Thyroid gland (tissue), 4 donors: ENCODE results near the gene LAMA4.

Source experiments
- POLR2A ChIP-seq, 2 donors: fragments of 450-650 bp; IDR thresholded peaks; one replicate each; pipeline ENCODE4 v1.6.1; 2017; ENCODE audit warnings: antibody characterized with exemption in 2 of 2, mild to moderate bottlenecking in 2 of 2, moderate library complexity in 1 of 2
- TF ChIP-seq, protein P1 (sequence below), 6 experiments: fragments of 200-600 bp in 3 of 6; fragments of 450-650 bp in 3 of 6; sonication (generic) in 3 of 6; IDR thresholded peaks; one replicate each; pipeline ENCODE4 v1.5.1; 2016 to 2019; ENCODE audit warnings: antibody characterized with exemption in 6 of 6, mild to moderate bottlenecking in 2 of 6, inconsistent platforms in 1 of 6, moderate library complexity in 1 of 6

- TF ChIP-seq, protein P1, sequence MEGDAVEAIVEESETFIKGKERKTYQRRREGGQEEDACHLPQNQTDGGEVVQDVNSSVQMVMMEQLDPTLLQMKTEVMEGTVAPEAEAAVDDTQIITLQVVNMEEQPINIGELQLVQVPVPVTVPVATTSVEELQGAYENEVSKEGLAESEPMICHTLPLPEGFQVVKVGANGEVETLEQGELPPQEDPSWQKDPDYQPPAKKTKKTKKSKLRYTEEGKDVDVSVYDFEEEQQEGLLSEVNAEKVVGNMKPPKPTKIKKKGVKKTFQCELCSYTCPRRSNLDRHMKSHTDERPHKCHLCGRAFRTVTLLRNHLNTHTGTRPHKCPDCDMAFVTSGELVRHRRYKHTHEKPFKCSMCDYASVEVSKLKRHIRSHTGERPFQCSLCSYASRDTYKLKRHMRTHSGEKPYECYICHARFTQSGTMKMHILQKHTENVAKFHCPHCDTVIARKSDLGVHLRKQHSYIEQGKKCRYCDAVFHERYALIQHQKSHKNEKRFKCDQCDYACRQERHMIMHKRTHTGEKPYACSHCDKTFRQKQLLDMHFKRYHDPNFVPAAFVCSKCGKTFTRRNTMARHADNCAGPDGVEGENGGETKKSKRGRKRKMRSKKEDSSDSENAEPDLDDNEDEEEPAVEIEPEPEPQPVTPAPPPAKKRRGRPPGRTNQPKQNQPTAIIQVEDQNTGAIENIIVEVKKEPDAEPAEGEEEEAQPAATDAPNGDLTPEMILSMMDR (IDR thresholded peaks at IDR 0.05) = no peak
- TF ChIP-seq POLR2A (IDR thresholded peaks at IDR 0.05) = no peak
These were observed 112.7 kb downstream of the LAMA4 start for GRCh38 chr6:112141707-112142106.
